ENCODE measurements around the gene CCDC32. TPM values are rescaled to one million over a fixed set of nuclear protein-coding genes. Genes with fewer than 3 reads are reported as not detected.

CCDC32 gene
- total RNA-seq, 1 experiment from 2014 or later, result 12.8 TPM

GRCh38 chr15:40534371-40534770, 30.5 kb downstream of the CCDC32 start:
- ChIA-PET CTCF (no interaction called here), POLR2A (no interaction called here)
- Mint-ChIP-seq H3K9me3 (no peaks in the 10 kb centered on the region), H3K27me3 (ENCODE audit: low read depth) (no peaks in the 10 kb centered on the region; the same call in 1 of the 2 replicates), H3K4me1 (no peaks in the 10 kb centered on the region), H3K36me3 (no peaks in the 10 kb centered on the region), H3K4me3 (no peak overlapping the region), H3K27ac (no peak overlapping the region)
- no peak for ATAC-seq
- DNase-seq (ENCODE audit: low spot score), result no peak
- TF ChIP-seq TEAD1 (CRISPR knock-in tag; IDR thresholded peaks at IDR 0.05) (no peak), NFYB (CRISPR knock-in tag; conservative IDR thresholded peaks at IDR 0.05; ENCODE audit: low read depth) (no peak), HMGA2 (CRISPR knock-in tag; IDR thresholded peaks at IDR 0.05) (no peak)

- ChIA-PET POLR2A (no interaction called here), CTCF (no interaction called here)
- Mint-ChIP-seq H3K27ac (no peak overlapping the region), H3K4me1 (no peaks in the 10 kb centered on the region), H3K27me3 (ENCODE audit: low read depth) (no peaks in the 10 kb centered on the region; the same call in 1 of the 2 replicates), H3K4me3 (no peak overlapping the region), H3K36me3 (no peaks in the 10 kb centered on the region), H3K9me3 (no peaks in the 10 kb centered on the region)
- DNase-seq (ENCODE audit: low spot score) (no peak), ATAC-seq (no peak)
- TF ChIP-seq CREM (CRISPR knock-in tag; IDR thresholded peaks at IDR 0.05), result no peak
- TF ChIP-seq ZNF425 (CRISPR knock-in tag; conservative IDR thresholded peaks at IDR 0.05), result no peak
- no peak for TF ChIP-seq ZNF317 (CRISPR knock-in tag; IDR thresholded peaks at IDR 0.05; ENCODE audit: borderline replicate concordance, low read depth)
- no peak for TF ChIP-seq ZNF423 (CRISPR knock-in tag; IDR thresholded peaks at IDR 0.05)
- TF ChIP-seq NR3C1 (CRISPR knock-in tag; conservative IDR thresholded peaks at IDR 0.05; ENCODE audit: low read depth), result no peak
- TF ChIP-seq ZBTB43 (CRISPR knock-in tag; IDR thresholded peaks at IDR 0.05), result no peak
- no peak for TF ChIP-seq FOXP1 (CRISPR knock-in tag; IDR thresholded peaks at IDR 0.05; ENCODE audit: borderline replicate concordance)
- TF ChIP-seq ZNF232 (CRISPR knock-in tag; IDR thresholded peaks at IDR 0.05), result no peak
- no peak for TF ChIP-seq ZNF396 (CRISPR knock-in tag; IDR thresholded peaks at IDR 0.05; ENCODE audit: borderline replicate concordance)
- TF ChIP-seq ZNF263 (CRISPR knock-in tag; IDR thresholded peaks at IDR 0.05; ENCODE audit: low read depth), result no peak
- TF ChIP-seq JUN (CRISPR knock-in tag; IDR thresholded peaks at IDR 0.05), result no peak
- TF ChIP-seq ZNF512 (CRISPR knock-in tag; IDR thresholded peaks at IDR 0.05; ENCODE audit: borderline replicate concordance), result no peak
- TF ChIP-seq ZNF281 (CRISPR knock-in tag; IDR thresholded peaks at IDR 0.05), result no peak
- no peak for TF ChIP-seq ZNF219 (CRISPR knock-in tag; IDR thresholded peaks at IDR 0.05; ENCODE audit: borderline replicate concordance)
- no peak for TF ChIP-seq ATF2 (CRISPR knock-in tag; IDR thresholded peaks at IDR 0.05; ENCODE audit: borderline replicate concordance, low read depth)
- TF ChIP-seq GRHL2 (CRISPR knock-in tag; IDR thresholded peaks at IDR 0.05; ENCODE audit: insufficient replicate concordance, severe bottlenecking), result no peak
- no peak for TF ChIP-seq GTF2I (CRISPR knock-in tag; conservative IDR thresholded peaks at IDR 0.05)
- no peak for TF ChIP-seq MLX (CRISPR knock-in tag; IDR thresholded peaks at IDR 0.05)
- TF ChIP-seq SMAD4 (CRISPR knock-in tag; IDR thresholded peaks at IDR 0.05), result no peak
- TF ChIP-seq SP1 (CRISPR knock-in tag; conservative IDR thresholded peaks at IDR 0.05), result no peak
Observed at GRCh38 chr15:40533763-40534364, 31.0 kb downstream of the CCDC32 start.
